ENCODE measurements around the gene SMC1B.

DNA sequence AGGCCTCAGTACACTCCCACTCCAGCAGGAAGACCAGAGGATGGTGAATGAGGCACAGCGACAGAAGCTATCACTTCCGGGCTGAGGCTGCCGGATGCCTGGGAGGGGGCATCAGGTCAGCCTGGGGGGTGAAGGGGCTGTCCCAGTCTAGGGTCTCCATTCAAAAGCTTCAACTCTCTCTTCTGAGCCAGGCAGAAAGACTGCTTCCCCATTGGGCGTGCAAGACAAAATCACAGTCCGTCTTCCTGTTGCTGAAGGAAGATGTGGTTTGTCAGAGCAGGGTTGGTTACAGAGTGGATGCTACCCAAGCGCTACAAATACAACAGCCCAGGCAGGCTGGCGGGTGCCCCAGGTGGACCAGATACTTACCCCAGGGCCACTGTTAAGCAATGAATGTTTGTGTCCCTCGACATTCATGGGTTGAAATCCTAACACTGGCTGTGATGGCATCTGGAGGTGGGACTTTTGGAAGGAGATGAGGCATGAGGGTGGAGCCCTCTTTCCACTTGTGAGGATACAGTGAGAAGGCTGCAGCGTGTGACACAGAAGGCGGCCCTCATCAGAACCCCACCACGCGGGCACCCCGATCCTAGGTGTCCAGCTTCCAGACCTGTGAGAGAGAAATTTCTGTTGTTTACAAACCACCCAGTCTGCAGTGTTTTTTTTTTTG lies 116.6 kb downstream of the SMC1B start:
- no peak for TF ChIP-seq POLR2A (IDR thresholded peaks at IDR 0.05)
- TF ChIP-seq CTCF (IDR thresholded peaks at IDR 0.05), result no peak

All from transverse colon (tissue), 3 donors.